Measurements from ENCODE around the gene TSPOAP1. TPM values are rescaled to one million over a fixed set of nuclear protein-coding genes. Genes with fewer than 3 reads are reported as not detected.

The TSPOAP1 gene
- total RNA-seq, 1 experiment from 2014 or later, result not detected

- DNase-seq (ENCODE audit: low read depth, low spot score), result no peak
- in situ Hi-C loops (cut with HindIII; ENCODE audit: low pct_unique_long_range_greater_than_20kb, low sequenced_read_pairs), result no loop called here
These were observed 27.0 kb downstream of the TSPOAP1 start for GRCh38 chr17:58301504-58302150.

- in situ Hi-C loops (cut with HindIII; ENCODE audit: low pct_unique_long_range_greater_than_20kb, low sequenced_read_pairs), result no loop called here
- no peak for DNase-seq (ENCODE audit: low read depth, low spot score)
These were observed 28.3 kb downstream of the TSPOAP1 start for GRCh38 chr17:58300336-58300735.

- no peak for DNase-seq (ENCODE audit: low read depth, low spot score)
- in situ Hi-C loops (cut with HindIII; ENCODE audit: low pct_unique_long_range_greater_than_20kb, low sequenced_read_pairs), result no loop called here
These were observed 34.6 kb downstream of the TSPOAP1 start for GRCh38 chr17:58294034-58294433.

- no peak for DNase-seq (ENCODE audit: low read depth, low spot score)
- in situ Hi-C loops (cut with HindIII; ENCODE audit: low pct_unique_long_range_greater_than_20kb, low sequenced_read_pairs), result no loop called here
These were observed 37.3 kb downstream of the TSPOAP1 start for GRCh38 chr17:58291246-58291645.

GRCh38 chr17:58289869-58290268, 38.7 kb downstream of the TSPOAP1 start:
- in situ Hi-C loops (cut with HindIII; ENCODE audit: low pct_unique_long_range_greater_than_20kb, low sequenced_read_pairs), result loop anchor here (10.0 kb wide), 1 partner anchor 135 kb away; no protein-coding TSS in a partner anchor
- no peak for DNase-seq (ENCODE audit: low read depth, low spot score)

- no peak for DNase-seq (ENCODE audit: low read depth, low spot score)
- in situ Hi-C loops (cut with HindIII; ENCODE audit: low pct_unique_long_range_greater_than_20kb, low sequenced_read_pairs), result loop anchor here (10.0 kb wide), 1 partner anchor 139 kb away; no protein-coding TSS in a partner anchor
These were observed 43.2 kb downstream of the TSPOAP1 start for GRCh38 chr17:58285422-58285810.

- DNase-seq (ENCODE audit: low read depth, low spot score), result no peak
- in situ Hi-C loops (cut with HindIII; ENCODE audit: low pct_unique_long_range_greater_than_20kb, low sequenced_read_pairs), result loop anchor here (10.0 kb wide), 1 partner anchor 140 kb away; no protein-coding TSS in a partner anchor
These were observed 43.8 kb downstream of the TSPOAP1 start for GRCh38 chr17:58284613-58285421.

- DNase-seq (ENCODE audit: low read depth, low spot score), result no peak
- in situ Hi-C loops (cut with HindIII; ENCODE audit: low pct_unique_long_range_greater_than_20kb, low sequenced_read_pairs), result loop anchor here (10.0 kb wide), 1 partner anchor 141 kb away; no protein-coding TSS in a partner anchor
These were observed 44.7 kb downstream of the TSPOAP1 start for GRCh38 chr17:58283674-58284612.

- in situ Hi-C loops (cut with HindIII; ENCODE audit: low pct_unique_long_range_greater_than_20kb, low sequenced_read_pairs), result loop anchor here (10.0 kb wide), 1 partner anchor 142 kb away; no protein-coding TSS in a partner anchor
- DNase-seq (ENCODE audit: low read depth, low spot score), result no peak
These were observed 46.2 kb downstream of the TSPOAP1 start for GRCh38 chr17:58282442-58282841.

GRCh38 chr17:58281511-58282011, 47.0 kb downstream of the TSPOAP1 start:
- in situ Hi-C loops (cut with HindIII; ENCODE audit: low pct_unique_long_range_greater_than_20kb, low sequenced_read_pairs), result loop anchor here (10.0 kb wide), 1 partner anchor 143 kb away; no protein-coding TSS in a partner anchor
- DNase-seq (ENCODE audit: low read depth, low spot score), result no peak

GRCh38 chr17:58280480-58281217, 47.9 kb downstream of the TSPOAP1 start, which contains the start of gene MPO:
MPO (minus strand) TSS chr17:58280935; CDS start chr17:58280758, 177 bp downstream.
- in situ Hi-C loops (cut with HindIII; ENCODE audit: low pct_unique_long_range_greater_than_20kb, low sequenced_read_pairs), result loop anchor here (10.0 kb wide), 1 partner anchor 144 kb away; no protein-coding TSS in a partner anchor
- DNase-seq (ENCODE audit: low read depth, low spot score), result no peak

GRCh38 chr17:58279736-58280479, 48.7 kb downstream of the TSPOAP1 start:
- in situ Hi-C loops (cut with HindIII; ENCODE audit: low pct_unique_long_range_greater_than_20kb, low sequenced_read_pairs), result loop anchor here (10.0 kb wide), 1 partner anchor 145 kb away; no protein-coding TSS in a partner anchor
- DNase-seq (ENCODE audit: low read depth, low spot score), result no peak

- no peak for DNase-seq (ENCODE audit: low read depth, low spot score)
- in situ Hi-C loops (cut with HindIII; ENCODE audit: low pct_unique_long_range_greater_than_20kb, low sequenced_read_pairs), result no loop called here
These were observed 49.4 kb downstream of the TSPOAP1 start for GRCh38 chr17:58279016-58279711.

GRCh38 chr17:58278661-58279015, 50.0 kb downstream of the TSPOAP1 start:
- in situ Hi-C loops (cut with HindIII; ENCODE audit: low pct_unique_long_range_greater_than_20kb, low sequenced_read_pairs), result no loop called here

GRCh38 chr17:58277802-58278595, 50.6 kb downstream of the TSPOAP1 start:
- no peak for DNase-seq (ENCODE audit: low read depth, low spot score)
- in situ Hi-C loops (cut with HindIII; ENCODE audit: low pct_unique_long_range_greater_than_20kb, low sequenced_read_pairs), result no loop called here

More at GRCh38 chr17:58278661-58279015, 50.0 kb downstream of the TSPOAP1 start:
- no peak for DNase-seq (ENCODE audit: low read depth, low spot score)
